Panc1 (cell line): ENCODE measurements around the gene TMEM178A. TPM values are rescaled to one million over a fixed set of nuclear protein-coding genes. Genes with fewer than 3 reads are reported as not detected.

Experiments used
- ATAC-seq: fragments of 200-7000 bp; cut with Tn5 transposase; 2 replicates; pipeline ENCODE4 v1.9.1; 2020; ENCODE audit warnings: mild to moderate bottlenecking, moderate library complexity
- BruUV-seq: library from RNA; stranded (reverse); fragments of 400-500 nt; replicated peaks from 2 replicates; lab custom pipeline; 2021; lab: Mats Ljungman, UMichigan
- CTCF ChIA-PET: fragments of 300-600 bp; sonication (Branson Sonifier 250); formaldehyde crosslinking; loops from one replicate; lab custom pipeline; 2022; ENCODE audit warnings: antibody characterized with exemption; lab: Charles Lee
- POLR2A ChIA-PET: fragments of 300-600 bp; sonication (Branson Sonifier 250); formaldehyde crosslinking; loops from one replicate; lab custom pipeline; 2022; ENCODE audit warnings: antibody characterized with exemption; lab: Charles Lee
- DNase-seq: peaks from one replicate; pipeline ENCODE4 v3.0.0-alpha.2; 2010; ENCODE audit warnings: low read depth, low spot score
- H3K27ac ChIP-seq: 2 replicates; pipeline ENCODE4 v1.5.1; 2011; ENCODE audit warnings: mild to moderate bottlenecking, low read length, inconsistent platforms
- H3K27me3 ChIP-seq: fragments of 200-500 bp; sonication (Bioruptor generic); 2 replicates; pipeline ENCODE4 v1.6.0; 2014; ENCODE audit warnings: low read length, inconsistent platforms; ENCODE audit not compliant: control insufficient read depth, insufficient read depth
- H3K36me3 ChIP-seq: fragments of 200-500 bp; sonication (Bioruptor generic); 2 replicates; pipeline ENCODE4 v1.5.1; 2014; ENCODE audit warnings: inconsistent platforms, mild to moderate bottlenecking, low read length, moderate library complexity; ENCODE audit not compliant: control insufficient read depth, insufficient read depth
- H3K4me1 ChIP-seq: 2 replicates; pipeline ENCODE4 v1.5.1; 2011; ENCODE audit warnings: inconsistent platforms, mild to moderate bottlenecking, low read length, moderate library complexity; ENCODE audit not compliant: control insufficient read depth, insufficient read depth
- H3K4me3 ChIP-seq, 2 experiments: 2 replicates each; pipeline ENCODE4 v1.5.1; 2011 to 2012; ENCODE audit warnings: low read depth in 2 of 2, low read length in 2 of 2, mild to moderate bottlenecking in 2 of 2, inconsistent platforms in 1 of 2, moderate library complexity in 1 of 2
- H3K9me3 ChIP-seq: fragments of 200-500 bp; sonication (Bioruptor generic); 2 replicates; pipeline ENCODE4 v1.5.1; 2014; ENCODE audit warnings: low read depth, mild to moderate bottlenecking, inconsistent platforms, low read length, moderate library complexity; ENCODE audit not compliant: control insufficient read depth, insufficient read depth
- POLR2AphosphoS5 ChIP-seq: IDR thresholded peaks from 2 replicates; pipeline ENCODE4 v1.6.1; 2012; ENCODE audit warnings: mild to moderate bottlenecking, low read depth, low read length, moderate library complexity
- REST ChIP-seq, 2 experiments: IDR thresholded peaks; 2 replicates each; pipeline ENCODE4 v1.6.1; 2011 to 2012; ENCODE audit warnings: low read depth in 2 of 2, control low read depth in 1 of 2, low read length in 1 of 2, mild to moderate bottlenecking in 1 of 2, moderate library complexity in 1 of 2; ENCODE audit not compliant: insufficient read depth in 1 of 2
- SIN3A ChIP-seq: IDR thresholded peaks from 2 replicates; pipeline ENCODE4 v1.6.1; 2012; ENCODE audit warnings: low read depth, mild to moderate bottlenecking, low read length, moderate library complexity, borderline replicate concordance; ENCODE audit not compliant: insufficient read depth
- TCF7L2 ChIP-seq: IDR thresholded peaks from 2 replicates; pipeline ENCODE4 v1.6.1; 2011; ENCODE audit warnings: mild to moderate bottlenecking, low read depth, low read length, inconsistent platforms
- in situ Hi-C: cut with HindIII; loops from 2 replicates; pipeline ENCODE4 v1.10.0; 2016; ENCODE audit warnings: low sequenced_read_pairs, low pct_unique_long_range_greater_than_20kb
- intact Hi-C: fragments of 100-400 bp; cut with micrococcal nuclease; formaldehyde crosslinking; loops from one replicate; pipeline ENCODE4 v1.10.0; 2022; ENCODE audit not compliant: unreplicated experiment
- total RNA-seq: library from RNA; stranded (reverse); gene quantifications from one replicate; pipeline ENCODE4 v1.2.1, GENCODE V29; 2021; ENCODE audit not compliant: unreplicated experiment
- TF ChIP-seq, protein P1 (sequence below): fragments of 450-650 bp; IDR thresholded peaks from 2 replicates; pipeline ENCODE4 v1.5.1; 2017; ENCODE audit warnings: mild to moderate bottlenecking

TMEM178A gene
- total RNA-seq, 1 experiment from 2014 or later, result not detected

DNA sequence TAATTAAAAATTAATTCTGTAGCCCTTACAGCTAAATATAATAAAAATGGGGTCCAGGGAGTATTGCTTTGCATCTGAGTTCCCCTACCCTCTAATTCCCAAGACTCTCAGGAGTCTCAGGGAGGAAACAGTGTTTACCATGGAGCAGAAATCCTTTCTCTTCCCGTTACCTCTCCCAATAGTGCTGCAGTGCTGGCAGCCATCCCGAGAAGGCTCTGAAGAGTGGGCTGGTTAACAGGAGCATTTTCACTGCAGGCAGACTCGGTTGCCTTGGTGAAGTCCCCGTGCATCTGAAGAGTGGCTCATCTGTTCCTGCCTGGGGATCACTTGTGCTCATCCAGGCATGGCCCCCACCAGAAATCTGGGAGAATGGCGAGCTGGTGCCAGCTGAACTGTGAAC lies 41.8 kb upstream of the TMEM178A start:
- no peaks in the 10 kb centered on the region; the same call in 1 of the 2 replicates for H3K27me3 ChIP-seq
- intact Hi-C loops (no loop called here), in situ Hi-C loops (no loop called here)
- H3K36me3 ChIP-seq, result no peaks in the 10 kb centered on the region
- no peak for TF ChIP-seq SIN3A
- TF ChIP-seq, protein P1, sequence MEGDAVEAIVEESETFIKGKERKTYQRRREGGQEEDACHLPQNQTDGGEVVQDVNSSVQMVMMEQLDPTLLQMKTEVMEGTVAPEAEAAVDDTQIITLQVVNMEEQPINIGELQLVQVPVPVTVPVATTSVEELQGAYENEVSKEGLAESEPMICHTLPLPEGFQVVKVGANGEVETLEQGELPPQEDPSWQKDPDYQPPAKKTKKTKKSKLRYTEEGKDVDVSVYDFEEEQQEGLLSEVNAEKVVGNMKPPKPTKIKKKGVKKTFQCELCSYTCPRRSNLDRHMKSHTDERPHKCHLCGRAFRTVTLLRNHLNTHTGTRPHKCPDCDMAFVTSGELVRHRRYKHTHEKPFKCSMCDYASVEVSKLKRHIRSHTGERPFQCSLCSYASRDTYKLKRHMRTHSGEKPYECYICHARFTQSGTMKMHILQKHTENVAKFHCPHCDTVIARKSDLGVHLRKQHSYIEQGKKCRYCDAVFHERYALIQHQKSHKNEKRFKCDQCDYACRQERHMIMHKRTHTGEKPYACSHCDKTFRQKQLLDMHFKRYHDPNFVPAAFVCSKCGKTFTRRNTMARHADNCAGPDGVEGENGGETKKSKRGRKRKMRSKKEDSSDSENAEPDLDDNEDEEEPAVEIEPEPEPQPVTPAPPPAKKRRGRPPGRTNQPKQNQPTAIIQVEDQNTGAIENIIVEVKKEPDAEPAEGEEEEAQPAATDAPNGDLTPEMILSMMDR, result no peak
- no peak for TF ChIP-seq TCF7L2
- no peak for TF ChIP-seq POLR2AphosphoS5
- TF ChIP-seq REST (IDR thresholded peaks at IDR 0.05; ENCODE audit: insufficient read depth in 1 of 2, low read depth in 2 of 2, low read length in 1 of 2), result no peak
- H3K9me3 ChIP-seq, result no peaks in the 10 kb centered on the region
- no peak overlapping the region for H3K27ac ChIP-seq
- POLR2A ChIA-PET, result no interaction called here
- ATAC-seq, result no peak
- no peaks in the 10 kb centered on the region for H3K4me1 ChIP-seq
- no peak for DNase-seq
- no TSS peak for BruUV-seq
- CTCF ChIA-PET, result no interaction called here
- H3K4me3 ChIP-seq, result no peak overlapping the region

- in situ Hi-C loops, result no loop called here
- DNase-seq, result no peak
- no TSS peak for BruUV-seq
Measured at GRCh38 chr2:39625193-39625926, 40.4 kb upstream of the TMEM178A start.

More at GRCh38 chr2:39625193-39625926, 40.4 kb upstream of the TMEM178A start:
- H3K36me3 ChIP-seq, result no peaks in the 10 kb centered on the region
- no peaks in the 10 kb centered on the region; the same call in 1 of the 2 replicates for H3K27me3 ChIP-seq
- H3K27ac ChIP-seq, result no peak overlapping the region
- H3K9me3 ChIP-seq, result no peaks in the 10 kb centered on the region
- TF ChIP-seq, protein P1, result no peak
- TF ChIP-seq REST (IDR thresholded peaks at IDR 0.05; ENCODE audit: insufficient read depth in 1 of 2, low read depth in 2 of 2, low read length in 1 of 2) (no peak), SIN3A (no peak), TCF7L2 (no peak), POLR2AphosphoS5 (no peak)
- ChIA-PET CTCF (no interaction called here), POLR2A (no interaction called here)
- no peaks in the 10 kb centered on the region for H3K4me1 ChIP-seq
- ATAC-seq, result no peak
- no peak overlapping the region for H3K4me3 ChIP-seq
- intact Hi-C loops, result no loop called here
